ENCODE results near the gene SCAF4. TPM values are rescaled to one million over a fixed set of nuclear protein-coding genes. Genes with fewer than 3 reads are reported as not detected.

The SCAF4 gene
- total RNA-seq, 1 donor from 2014 or later: 58.9 TPM

DNA sequence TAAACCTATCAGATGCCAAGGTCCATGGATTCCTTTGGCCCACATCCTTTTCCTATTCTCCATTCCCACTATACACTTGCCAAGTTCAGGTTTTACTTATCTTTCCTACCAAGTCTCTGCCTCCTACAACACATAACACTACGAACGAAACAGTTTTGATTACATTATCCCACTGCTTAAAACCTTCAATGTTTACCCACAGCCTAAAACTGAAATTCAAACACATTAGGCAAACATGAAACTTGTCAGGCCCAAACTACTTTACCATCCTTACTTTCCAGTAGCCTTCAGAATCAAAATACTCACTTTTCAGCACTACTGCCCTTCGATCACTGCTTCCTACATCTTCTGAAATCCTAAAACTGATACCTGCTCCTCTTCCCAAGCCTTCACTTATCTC is 3.0 kb downstream of the SCAF4 start:
- Mint-ChIP-seq H3K27ac (no peak overlapping the region), H3K4me3 (no peak overlapping the region), H3K36me3 (no peaks in the 10 kb centered on the region), H3K4me1 (peaks cover 19% of the 10 kb centered on the region), H3K27me3 (ENCODE audit: low read depth) (no peaks in the 10 kb centered on the region), H3K9me3 (no peaks in the 10 kb centered on the region)
- TF ChIP-seq, protein P1, sequence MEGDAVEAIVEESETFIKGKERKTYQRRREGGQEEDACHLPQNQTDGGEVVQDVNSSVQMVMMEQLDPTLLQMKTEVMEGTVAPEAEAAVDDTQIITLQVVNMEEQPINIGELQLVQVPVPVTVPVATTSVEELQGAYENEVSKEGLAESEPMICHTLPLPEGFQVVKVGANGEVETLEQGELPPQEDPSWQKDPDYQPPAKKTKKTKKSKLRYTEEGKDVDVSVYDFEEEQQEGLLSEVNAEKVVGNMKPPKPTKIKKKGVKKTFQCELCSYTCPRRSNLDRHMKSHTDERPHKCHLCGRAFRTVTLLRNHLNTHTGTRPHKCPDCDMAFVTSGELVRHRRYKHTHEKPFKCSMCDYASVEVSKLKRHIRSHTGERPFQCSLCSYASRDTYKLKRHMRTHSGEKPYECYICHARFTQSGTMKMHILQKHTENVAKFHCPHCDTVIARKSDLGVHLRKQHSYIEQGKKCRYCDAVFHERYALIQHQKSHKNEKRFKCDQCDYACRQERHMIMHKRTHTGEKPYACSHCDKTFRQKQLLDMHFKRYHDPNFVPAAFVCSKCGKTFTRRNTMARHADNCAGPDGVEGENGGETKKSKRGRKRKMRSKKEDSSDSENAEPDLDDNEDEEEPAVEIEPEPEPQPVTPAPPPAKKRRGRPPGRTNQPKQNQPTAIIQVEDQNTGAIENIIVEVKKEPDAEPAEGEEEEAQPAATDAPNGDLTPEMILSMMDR (IDR thresholded peaks at IDR 0.05; ENCODE audit: unreplicated experiment): no peak
- DNase-seq (ENCODE audit: low spot score in 2 of 2, unreplicated experiment in 2 of 2): no peak

DNA sequence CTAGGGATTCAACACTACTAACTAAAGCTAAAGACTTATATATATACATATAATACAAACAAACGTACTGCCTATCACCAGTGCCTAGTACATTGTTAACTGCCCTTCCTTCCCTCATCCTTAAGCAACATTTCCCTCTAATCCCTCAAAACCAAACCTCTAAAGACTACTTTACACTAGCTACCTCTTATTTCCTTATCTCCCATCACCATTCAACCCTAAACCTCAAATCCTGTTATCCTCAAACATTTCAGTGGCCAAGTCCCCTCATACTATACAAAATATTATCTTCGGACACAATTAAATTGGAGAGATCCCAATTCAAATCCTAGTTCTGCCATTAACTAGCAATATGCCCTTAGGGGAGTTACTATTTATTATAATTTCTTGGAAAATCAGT is 3.7 kb downstream of the SCAF4 start:
- Mint-ChIP-seq H3K27ac (no peak overlapping the region), H3K4me1 (peaks cover 22% of the 10 kb centered on the region), H3K4me3 (no peak overlapping the region), H3K9me3 (no peaks in the 10 kb centered on the region), H3K36me3 (no peaks in the 10 kb centered on the region), H3K27me3 (ENCODE audit: low read depth) (no peaks in the 10 kb centered on the region)
- no peak for DNase-seq (ENCODE audit: low spot score in 2 of 2, unreplicated experiment in 2 of 2)
- TF ChIP-seq, protein P1 (IDR thresholded peaks at IDR 0.05; ENCODE audit: unreplicated experiment): no peak

DNA sequence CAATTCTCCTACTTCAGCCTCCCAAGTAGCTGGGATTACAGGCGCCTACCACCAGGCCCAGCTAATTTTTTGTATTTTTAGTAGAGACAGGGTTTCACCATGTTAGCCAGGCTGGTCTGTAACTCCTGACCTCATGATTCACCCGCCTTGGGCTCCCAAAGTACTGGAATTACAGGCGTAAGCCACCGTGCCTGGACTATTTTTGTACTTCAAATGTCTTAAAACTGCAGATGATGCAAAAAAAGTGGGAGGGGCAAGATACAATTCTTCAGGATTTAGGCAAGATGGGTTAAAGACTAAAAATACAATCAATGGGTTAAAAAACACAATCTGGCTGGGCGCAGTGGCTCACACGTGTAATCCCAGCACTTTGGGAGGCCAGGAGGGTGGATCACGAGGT is 4.7 kb downstream of the SCAF4 start:
- TF ChIP-seq, protein P1 (IDR thresholded peaks at IDR 0.05; ENCODE audit: unreplicated experiment): no peak
- Mint-ChIP-seq H3K27me3 (ENCODE audit: low read depth) (no peaks in the 10 kb centered on the region), H3K9me3 (no peaks in the 10 kb centered on the region), H3K27ac (no peak overlapping the region), H3K36me3 (no peaks in the 10 kb centered on the region), H3K4me3 (no peak overlapping the region), H3K4me1 (peaks cover 22% of the 10 kb centered on the region)
- no peak for DNase-seq (ENCODE audit: low spot score in 2 of 2, unreplicated experiment in 2 of 2)

DNA sequence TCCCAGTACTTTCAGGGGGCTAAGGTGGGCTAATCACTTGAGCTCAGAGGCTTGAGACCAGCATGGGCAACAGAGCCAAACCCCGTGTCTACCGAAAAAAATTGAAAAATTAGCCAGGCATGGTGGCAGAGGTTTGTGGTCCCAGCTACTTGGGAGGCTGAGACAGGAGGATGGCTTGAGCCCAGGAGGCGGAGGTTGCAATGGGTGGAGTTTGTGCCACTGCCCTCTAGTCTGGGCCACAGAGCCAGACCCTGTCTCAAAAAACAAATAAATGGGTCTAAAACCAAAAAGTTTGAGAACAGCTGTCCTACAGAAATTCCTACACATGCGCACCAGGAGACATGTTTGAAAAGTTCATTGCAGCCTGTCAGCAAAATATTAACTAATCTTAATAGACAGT is 5.5 kb downstream of the SCAF4 start:
- TF ChIP-seq, protein P1 (IDR thresholded peaks at IDR 0.05; ENCODE audit: unreplicated experiment): no peak
- peaks cover 25% of the 10 kb centered on the region for H3K4me1 Mint-ChIP-seq

DNA sequence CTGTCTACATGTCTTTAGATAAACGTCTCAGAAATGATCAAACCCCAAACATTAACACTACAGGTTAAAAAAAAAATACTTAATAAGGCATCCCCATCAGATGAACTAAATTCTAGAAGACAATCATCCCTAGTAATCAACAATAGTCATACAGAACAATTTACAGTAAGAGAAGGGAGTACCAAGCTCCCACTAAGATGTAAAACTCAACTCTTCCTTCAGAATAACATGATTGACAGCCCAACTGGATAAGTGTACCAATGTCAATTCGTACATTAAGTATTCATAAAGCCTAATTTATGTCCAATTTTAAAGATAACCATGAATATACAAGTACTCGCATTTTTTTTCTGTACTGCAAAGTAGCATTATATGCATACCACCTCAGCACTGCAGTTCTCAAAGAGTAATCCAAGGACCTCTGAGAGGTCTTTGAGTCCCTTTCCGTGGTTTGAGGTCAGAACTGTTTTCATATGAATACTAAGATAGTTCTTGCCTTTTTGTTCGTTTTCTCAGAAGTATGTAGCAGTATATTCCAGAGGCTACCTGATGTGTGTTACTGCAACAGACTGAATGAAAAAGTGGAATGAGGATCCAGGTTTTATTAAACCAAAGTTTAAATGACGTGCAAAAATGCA is 6.6 kb downstream of the SCAF4 start:
- TF ChIP-seq, protein P1 (IDR thresholded peaks at IDR 0.05; ENCODE audit: unreplicated experiment): no peak
- no peaks in the 10 kb centered on the region for H3K36me3 Mint-ChIP-seq
- no peak overlapping the region for H3K4me3 Mint-ChIP-seq
- H3K27ac Mint-ChIP-seq: no peak overlapping the region
- no peaks in the 10 kb centered on the region for H3K9me3 Mint-ChIP-seq
- no peak for DNase-seq (ENCODE audit: low spot score in 2 of 2, unreplicated experiment in 2 of 2)
- no peaks in the 10 kb centered on the region for H3K27me3 Mint-ChIP-seq (ENCODE audit: low read depth)
- H3K4me1 Mint-ChIP-seq: peaks cover 32% of the 10 kb centered on the region

More for the DNA sequence above, 5.5 kb downstream of the SCAF4 start:
- Mint-ChIP-seq H3K4me3 (no peak overlapping the region), H3K9me3 (no peaks in the 10 kb centered on the region), H3K36me3 (no peaks in the 10 kb centered on the region), H3K27me3 (ENCODE audit: low read depth) (no peaks in the 10 kb centered on the region), H3K27ac (no peak overlapping the region)
- DNase-seq (ENCODE audit: low spot score in 2 of 2, unreplicated experiment in 2 of 2): no peak

DNA sequence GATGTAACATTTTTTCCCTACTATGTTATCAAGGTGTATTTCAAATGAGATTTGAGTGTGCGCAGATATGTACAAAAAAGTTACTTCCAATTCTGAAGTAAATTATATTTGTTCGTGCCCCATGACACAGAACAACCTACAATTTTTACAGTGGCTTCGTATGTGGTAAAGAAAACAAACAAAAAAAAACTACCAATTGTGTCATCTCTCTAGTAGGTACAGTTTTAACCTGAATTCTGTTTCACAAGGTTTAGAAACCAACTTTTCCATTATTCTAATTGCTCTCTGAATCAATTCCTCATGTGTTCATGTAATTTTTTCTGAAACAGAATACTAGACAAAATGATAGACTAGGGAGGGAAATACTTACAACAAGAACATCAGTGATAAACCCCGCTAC is 7.4 kb downstream of the SCAF4 start:
- TF ChIP-seq, protein P1 (IDR thresholded peaks at IDR 0.05; ENCODE audit: unreplicated experiment): no peak
- no peak overlapping the region for H3K4me3 Mint-ChIP-seq
- peaks cover 3% of the 10 kb centered on the region for H3K9me3 Mint-ChIP-seq
- H3K4me1 Mint-ChIP-seq: peaks cover 28% of the 10 kb centered on the region
- peaks cover 4% of the 10 kb centered on the region for H3K36me3 Mint-ChIP-seq
- no peak for DNase-seq (ENCODE audit: low spot score in 2 of 2, unreplicated experiment in 2 of 2)
- H3K27ac Mint-ChIP-seq: no peak overlapping the region
- no peaks in the 10 kb centered on the region for H3K27me3 Mint-ChIP-seq (ENCODE audit: low read depth)

Data from mesothelial cell of epicardium (in vitro differentiated cells).